ENCODE data around the gene GPR89A.
"Not testable (repeated sequence)": the region's sequence is repeated elsewhere in the genome, so short reads cannot be mapped to it uniquely, and the experiment has no call there.

GPR89A gene

DNA sequence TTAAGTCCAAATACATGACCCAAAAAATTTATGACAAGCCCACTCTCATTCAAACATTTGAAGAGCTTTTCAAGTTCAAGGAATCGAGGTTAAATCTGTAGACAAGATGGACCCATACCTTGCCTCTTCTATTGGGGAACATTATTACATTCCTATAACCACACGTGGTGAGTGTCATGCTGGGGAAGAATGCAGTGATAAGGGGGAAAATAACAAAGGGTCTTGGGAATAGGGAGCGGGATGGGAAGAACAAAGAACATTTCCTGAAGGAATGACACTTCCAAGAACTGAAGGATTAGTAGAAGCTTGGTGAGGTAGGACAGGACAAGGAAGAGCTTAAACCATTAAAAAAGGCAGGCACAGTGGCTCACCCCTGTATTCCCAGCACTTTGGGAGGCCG, 80.5 kb downstream of the GPR89A start:
- no peak for DNase-seq

DNA sequence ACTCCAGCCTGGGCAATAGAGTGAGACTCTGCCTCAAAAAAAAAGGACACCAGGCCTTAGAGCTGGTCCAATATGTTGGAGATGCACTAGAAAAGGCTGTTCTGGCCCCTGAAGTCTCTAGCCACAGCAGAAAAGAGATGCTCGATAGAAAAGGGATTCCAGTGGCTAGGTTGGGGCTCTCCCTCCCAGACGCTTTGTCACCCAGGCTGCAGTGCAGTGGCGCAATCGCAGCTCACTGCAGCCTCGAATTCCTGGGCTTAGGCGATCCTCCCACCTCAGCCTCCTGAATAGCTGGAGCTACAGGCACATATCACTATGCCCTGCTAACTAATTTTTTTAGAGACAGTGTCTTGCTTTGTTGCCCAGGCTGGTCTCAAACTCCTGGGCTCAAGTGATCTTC, 81.1 kb downstream of the GPR89A start:
- no peak for DNase-seq

DNA sequence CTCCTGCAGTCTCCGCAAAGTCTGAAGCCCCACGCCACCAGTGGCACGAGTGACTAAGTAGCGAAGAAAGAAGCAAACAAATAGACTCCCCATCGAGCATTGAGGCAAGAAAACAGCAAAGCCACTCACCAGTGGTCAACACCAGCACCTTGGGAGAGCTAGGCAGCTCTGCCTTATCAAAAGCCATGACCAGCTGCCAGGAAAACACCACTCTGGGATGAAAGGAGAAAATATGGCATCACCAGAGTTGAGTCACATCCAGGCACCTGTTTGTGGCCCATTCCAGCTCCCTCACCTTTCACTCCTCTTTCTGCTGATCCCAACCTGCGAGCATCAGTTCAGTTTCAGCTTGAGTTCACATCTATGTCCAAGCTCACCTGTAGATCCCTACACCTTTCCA, 82.1 kb downstream of the GPR89A start:
- no peak for DNase-seq

DNA sequence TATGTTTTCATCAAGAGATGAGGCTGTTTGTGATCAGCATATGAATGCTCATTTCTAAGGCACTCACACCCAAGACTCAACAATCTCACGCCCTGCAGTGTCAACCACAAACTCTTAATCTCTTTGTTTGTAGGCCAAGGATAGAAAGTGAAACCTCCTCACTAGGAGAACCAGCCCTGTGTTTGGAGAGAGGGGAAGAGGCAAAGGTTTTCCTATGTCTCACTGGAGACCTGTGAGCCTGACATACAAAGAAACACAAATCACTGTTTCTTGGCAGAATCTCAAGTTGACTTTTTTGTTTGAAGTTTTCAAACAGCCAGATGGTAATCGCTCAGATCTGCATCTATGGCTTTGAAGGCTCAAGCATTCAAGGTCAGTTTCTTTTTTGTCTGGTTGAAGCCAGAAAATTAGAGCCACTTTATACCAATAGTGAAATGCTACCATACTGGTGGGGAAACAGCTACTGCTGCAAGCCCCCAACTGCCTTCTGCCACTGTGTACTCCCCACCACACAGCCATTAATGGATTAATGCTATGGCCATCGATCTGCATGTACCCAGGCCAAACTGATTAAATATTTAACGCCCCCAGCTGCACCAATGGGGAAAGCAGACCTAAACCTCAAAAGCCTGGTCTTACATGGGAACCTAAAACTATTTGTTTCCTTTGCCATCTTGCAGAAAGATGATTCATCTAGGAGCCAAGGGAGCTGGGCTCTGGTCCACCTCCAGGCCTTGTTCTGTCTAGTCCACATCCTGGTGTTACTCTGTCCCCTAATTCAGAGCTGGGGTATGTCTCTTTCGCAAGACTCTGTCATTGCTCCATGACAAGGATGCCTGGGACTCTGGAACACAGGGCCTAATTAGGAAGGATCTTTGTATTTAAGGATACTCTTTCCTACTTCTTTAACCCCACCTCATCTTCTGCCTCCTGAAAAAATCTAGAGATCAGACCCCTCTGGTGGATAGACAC, 83.1 kb downstream of the GPR89A start:
- DNase-seq: peak; percentile 29

DNA sequence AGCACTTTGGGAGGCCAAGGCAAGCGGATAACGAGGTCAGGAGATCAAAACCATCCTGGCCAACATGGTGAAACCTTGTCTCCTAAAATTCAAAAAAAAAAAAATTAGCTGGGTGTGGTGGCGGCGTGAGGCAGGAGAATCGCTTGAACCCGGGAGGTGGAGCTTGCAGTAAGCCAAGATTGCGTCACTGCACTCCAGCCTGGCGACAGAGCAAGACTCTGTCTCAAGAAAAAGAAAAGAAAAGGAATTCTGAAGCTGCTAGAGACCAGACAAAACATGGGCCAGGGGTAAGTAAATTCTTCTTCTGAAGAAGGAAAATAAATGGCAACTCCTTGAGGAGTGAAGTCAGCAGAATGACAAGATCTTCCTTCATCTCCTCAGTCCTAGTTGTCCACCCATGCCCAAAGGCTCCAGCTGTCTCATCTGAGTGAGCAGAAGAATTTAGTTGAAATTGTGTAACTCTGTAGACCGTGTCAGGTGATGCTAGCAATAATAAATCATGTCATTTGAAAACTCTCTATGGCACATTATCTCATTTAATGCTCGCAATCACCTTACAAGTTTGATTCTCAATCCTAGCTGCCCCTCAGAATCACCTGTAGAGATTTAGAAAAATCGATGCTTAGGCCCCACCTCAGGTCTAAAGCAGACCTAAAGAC, 85.1 kb downstream of the GPR89A start:
- DNase-seq: no peak

DNA sequence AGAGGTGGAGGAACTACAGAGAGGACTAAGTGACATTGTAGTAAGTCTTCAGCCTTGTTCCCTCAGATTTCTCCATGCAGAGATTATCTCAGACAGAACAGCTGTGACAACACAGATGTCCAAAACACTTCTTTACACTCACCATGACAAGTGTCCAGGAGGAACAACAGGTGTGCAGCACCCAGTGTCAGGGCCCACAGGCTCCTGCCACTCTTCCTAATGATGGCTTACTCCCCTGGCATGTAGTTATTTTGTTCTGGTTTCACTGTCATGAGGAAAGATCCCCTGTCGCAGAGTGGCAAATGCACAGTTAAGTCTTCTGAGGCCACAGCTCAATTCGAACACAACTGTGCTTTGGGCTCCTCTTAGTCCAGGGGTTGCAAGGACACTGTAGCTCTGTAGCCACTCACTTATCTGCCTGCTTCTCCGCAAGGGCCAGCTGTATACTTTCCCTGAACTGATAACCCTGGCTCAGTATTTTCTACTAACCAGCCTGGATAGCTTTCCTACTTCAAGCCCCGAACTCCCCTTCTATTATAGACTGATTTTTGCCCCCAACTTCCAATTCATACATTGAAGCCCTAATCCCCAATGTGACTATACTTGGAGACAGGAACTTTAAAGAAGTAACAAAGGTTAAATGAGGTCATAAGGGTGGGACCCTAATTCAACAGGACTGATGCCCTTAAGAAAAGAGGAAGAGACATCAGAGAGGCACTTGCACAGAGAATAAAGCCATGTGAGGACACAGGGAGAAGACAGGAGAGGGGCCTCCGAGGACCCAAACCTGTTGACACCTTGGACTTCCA, 88.2 kb downstream of the GPR89A start:
- no peak for DNase-seq

DNA sequence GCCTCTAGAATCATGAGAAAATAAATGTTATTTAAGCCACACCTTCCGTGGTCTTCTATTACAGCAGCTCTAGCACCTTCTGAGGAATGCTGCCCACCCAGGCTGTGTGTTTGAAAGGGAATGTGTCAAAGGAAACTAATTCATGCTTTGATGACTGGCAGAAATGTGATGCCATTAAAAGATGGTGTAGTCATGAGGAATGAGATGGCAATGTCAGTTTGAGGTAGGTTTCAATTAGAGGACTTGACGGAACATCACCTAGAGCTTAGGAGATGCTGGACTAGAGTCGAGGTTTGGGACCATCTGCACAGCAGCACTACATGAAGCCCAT, 88.8 kb downstream of the GPR89A start:
- no peak for DNase-seq

DNA sequence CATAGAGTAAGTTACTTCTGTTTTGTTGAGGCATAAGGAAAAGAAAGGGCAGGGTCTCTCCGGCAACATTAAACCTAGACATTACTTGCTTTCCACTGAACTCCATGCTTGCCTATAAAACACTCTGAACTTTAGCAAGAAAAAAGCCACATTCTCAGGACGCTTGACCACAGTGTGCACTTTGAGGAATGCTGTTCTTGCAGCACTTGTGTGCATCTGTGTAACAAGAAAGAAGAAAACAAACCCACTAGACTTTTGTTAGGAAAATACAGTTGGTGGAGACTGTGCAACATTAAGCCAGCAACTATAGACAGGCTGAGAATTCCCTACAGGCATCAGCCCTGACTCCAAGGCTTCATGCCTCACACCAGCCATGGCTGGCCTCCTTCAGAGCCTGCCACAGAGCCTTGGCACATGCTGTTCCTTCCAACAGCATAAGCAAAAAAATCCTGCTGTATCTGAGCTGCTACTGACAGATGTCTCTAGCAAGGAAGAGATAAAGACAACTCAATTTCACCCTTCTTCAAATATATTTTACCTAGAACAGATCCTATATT, 93.6 kb downstream of the GPR89A start:
- no peak for DNase-seq

DNA sequence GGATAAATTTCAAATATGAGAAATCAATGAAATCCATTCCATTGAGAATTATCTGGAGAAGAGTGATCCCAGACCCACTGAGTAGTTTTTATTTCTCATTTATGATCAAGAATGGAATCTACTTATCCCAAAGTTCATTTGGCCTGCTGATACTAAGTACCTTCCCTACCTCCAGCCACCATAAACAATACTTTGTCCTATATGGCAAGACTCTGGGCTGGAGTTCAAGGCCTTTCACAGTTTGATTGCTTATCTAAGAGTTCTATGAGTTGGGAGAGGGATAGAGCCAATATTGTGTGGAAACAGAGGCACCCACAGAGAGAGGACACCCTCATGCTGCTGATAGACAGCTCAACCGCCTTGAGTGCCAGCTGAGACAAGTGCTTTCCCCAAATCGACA, 94.3 kb downstream of the GPR89A start:
- DNase-seq: no peak

DNA sequence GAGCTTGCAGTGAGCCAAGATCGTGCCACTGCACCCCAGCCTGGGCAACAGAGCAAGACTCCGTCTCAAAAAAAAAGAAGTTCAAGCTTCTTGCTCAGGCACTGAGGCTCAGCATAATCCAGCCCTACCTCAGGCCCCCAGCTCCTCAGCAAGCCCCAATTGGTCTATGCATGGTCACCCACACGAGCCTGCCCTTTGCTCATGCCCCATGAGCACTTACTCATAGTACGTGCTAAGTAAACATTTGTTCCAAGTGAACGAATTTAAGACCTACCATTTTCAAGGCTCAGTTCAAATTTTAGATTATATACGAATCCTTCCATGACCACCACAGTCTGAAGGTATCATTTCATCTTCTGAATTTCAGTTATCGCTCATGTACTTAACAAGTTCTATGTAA, 95.0 kb downstream of the GPR89A start:
- DNase-seq: no peak

DNA sequence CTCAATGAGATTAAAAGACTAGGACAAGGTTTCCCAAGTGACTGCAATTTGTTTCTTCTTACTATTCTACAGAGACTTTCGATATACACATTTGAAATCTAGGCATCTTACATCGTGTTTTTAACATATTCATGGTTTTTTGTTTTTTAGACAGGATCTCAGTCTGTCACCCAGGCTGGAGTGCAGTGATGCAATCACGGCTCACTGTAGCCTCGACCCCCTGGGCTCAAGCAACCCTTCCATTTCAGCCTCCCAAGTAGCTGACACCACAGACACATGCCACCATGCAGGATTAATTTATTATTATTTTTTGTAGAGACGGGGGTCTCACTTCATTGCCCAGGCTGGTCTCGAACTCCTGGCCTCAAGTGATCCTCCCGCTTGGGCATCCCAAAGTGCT, 97.8 kb downstream of the GPR89A start:
- no peak for DNase-seq

DNA sequence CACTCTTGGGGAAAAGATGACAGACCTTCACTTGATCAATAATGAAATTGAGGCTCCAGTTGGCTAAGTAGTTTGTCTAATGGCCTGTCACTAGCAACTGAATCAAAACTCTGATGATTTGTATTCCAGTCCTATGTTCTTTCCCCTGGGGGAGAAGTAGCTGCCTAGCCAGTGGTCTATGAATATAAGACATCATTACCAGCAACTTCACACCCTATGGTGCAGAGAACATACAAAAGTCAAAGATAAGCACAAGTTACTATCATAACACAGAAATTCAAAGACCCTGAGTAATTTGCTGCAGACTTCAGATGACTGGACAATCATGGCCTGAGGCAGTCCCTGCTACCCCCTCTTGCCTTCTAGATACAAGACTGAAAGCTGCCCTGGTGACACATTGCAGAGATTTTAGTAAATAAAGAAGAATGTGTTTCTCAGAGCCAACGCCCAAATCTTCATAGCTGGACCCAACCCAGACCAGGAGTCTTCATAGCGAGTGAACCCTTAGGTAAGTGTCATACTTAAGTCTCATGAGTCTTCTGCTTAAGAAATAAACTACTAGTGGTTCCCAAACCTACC, 98.4 kb downstream of the GPR89A start:
- DNase-seq: no peak

DNA sequence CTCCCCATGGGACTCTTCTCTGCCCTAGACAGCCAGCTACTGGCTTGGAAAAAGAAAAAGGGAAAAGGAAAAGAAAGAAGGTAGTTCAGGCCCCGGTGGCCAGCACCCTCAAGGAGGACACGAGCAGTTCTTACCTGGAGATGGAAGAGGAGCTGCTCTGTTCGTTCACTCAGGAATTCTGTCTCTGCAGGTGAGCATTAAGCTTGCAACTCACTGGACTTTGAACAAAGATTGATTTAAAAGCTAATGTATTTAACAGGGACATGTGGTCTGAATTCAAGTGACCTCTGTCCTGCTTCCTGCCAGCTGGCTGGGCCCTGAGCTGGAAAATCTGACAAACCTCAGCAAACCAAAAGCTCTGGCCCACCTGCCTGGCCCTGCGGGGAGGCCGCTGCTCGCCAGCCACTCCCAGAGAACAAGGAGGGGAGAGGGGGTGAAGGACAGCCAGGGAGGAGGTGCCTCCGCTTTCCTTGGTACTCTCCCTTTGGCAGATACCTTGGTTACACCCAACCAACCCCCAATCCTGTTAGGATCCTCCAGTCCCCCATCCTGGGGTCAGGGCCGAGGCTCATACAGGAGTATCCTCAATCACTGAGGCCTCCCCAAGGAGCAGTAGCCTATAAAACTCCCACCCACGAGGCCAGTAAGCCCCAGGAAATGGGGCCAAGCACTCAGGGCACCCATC, 99.5 kb downstream of the GPR89A start, which contains the start of gene PDZK1:
TSS of gene PDZK1 (minus strand) at position 186 of the 685 bp plus-strand sequence. CDS start 19,347 bp downstream, outside the sequence.
- DNase-seq: no peak

DNA sequence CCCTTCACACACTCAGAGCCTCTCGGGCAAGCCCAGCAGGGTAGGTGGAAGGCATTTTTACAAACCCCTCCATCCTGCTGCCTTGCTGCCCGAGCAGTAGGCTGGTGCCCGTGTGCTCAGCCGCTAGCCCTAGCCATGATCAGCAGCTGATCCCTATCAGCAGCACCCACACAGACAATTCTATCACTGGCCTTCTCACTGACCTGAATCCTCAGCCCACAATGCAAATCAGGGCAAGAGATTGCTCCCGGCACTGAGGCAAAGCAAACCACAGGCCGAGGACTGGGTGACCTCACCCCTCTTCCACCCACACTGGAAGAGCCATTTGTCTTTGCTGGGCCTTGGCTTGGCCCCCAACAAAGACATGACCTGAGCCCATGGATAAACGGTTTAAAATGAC, 100.3 kb downstream of the GPR89A start:
- no peak for DNase-seq

DNA sequence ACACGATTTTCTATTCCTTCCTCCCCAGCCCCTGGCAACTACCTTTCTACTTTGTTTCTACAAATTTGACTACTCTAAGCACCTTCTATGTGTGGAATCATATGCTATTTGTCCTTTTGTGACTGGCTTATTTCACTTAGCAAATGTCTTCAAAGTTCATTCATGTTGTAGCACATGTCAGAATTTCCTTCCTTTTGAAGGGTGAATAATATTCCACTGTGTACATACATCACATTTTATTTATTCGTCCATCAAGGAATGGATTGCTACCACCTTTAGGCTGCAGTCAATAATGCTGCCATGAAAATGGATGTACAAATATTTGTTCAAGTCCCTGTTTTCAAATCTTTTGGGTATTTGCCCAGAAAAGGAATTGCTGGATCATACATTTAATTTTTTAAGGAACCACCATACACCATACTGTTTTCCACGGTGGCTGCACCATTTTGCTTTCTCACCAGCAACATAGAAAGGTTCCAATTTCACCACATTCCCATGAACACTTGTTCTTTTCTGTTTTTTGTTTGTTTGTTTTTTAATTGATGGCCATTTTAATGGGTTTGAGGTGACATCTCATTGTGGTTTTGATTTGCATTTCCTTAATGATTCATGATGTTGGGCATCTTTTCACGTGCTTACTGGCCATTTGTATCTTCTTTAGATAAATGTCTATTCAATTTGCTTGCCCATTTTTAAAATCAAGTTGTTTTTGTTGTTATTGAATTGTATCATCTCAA, 102.7 kb downstream of the GPR89A start:
- DNase-seq: no peak

DNA sequence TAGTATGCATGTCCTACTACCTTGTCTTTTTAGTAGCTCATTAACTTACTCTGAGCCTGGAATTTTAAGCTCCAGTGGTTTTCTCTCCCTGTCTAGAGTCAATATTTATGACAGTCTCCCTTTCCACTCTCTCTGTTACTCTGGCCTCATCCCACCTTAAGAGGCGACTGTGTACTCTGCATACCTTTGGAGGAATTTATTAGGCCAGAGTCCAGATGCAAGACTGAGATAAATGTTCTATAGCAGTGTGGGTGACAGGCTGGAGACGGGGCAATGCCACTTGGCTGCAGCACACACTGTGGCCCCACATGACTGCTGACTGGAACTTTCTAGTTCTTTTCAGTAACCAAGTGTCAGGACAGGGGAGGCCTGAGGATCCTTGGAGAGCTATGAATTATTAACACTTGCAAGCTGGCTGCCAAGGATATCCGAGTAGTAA, 103.4 kb downstream of the GPR89A start:
- no peak for DNase-seq

DNA sequence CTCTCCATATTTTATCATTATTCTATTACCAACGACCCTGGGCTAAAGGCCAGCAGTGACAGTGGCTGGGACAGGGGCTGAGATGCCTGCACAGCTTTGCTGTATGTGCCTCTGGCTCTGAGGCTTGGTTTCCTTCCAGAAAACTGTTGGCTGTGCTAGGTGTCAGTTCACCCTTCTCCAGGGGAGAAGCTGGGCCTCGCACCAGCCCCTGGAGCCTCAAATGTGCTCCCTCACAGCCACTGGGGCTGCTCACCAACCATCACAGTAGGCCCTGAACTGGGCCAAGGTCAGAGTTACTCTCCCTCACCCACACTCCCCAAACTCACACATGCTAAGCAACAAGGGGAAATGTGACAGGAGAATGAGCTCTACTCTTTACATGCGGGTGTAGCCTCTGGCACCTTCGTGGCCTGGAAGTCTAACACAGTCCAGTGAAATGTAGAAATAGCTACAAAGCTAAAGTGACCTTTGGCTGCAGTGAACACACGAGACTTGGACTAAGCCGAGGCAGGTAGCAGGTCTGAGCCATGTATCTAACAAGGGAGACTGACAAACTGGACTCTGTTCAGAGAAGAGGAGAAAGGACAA, 106.8 kb downstream of the GPR89A start:
- DNase-seq: no peak

DNA sequence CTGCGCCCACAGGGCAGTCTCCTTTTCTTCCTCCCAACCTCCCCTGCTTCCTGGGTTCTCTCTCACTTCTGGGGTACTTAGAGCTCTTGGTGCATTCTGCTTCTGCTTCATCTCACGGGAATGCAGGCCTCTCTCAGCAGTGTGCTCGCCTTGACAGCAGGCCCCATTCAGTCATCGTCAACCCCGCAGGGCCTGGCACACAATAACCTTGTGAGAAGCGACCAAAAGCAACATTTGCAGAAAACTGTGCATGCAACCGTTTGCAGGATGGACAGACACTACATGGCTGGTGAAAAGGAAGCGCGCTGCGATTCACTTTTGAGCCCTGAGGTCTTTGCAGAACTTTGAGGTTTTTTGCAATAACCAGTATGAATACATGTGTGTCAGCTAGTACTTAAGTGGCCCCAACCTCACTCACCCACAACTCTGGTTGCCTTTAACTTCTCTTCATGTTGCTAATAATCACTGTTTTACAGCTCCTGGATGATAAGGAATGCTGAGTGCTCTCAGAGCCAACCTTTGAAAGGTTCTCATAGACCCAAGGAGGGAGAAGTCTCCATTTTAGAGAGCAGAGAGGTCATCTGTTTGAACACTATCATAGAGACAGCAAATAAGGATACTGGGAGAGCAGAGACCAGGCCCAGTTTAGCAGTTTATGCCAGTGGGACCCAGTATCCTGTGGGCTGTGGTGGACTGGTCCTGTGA, 109.0 kb downstream of the GPR89A start:
- no peak for DNase-seq

DNA sequence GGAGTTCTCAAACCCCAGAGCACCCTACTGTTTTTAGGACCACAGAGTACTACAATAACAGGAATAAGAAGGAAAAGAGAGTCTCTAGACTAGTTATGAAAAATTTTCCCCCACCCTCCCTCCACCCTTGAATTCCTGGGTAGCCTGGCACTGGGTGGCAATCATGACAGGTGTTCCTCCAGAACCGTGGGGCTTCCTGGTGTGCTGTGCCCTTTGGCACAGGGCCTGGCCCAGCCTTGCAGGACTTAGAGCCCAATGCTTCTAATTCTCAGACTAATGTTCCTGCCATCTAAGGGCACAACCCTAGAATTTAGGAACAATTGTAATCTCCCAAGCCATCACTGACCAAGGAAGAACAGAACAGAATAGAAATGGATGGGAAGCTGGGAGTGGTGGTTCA, 110.0 kb downstream of the GPR89A start:
- no peak for DNase-seq

DNA sequence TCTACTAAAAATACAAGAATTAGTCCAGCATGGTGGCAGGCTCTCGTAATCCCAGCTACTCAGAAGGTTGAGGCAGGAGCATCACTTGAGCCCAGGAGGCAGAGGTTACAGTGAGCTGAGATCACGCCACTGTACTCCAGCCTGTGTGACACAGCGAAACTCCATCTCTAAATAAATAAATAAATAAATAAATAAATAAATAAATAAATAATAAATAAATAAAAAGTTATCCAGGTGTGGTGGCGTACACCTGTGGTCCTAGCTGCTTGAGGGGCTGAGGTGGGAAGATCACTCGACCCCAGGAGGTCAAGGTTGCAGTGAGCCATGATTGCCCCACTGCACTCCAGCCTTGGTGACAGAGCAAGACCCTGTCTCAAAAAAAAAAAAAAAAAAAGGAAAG, 110.7 kb downstream of the GPR89A start:
- DNase-seq: not testable (repeated sequence)

Data from activated gamma-delta T cell treated with Interleukin-2 at 50 U/mL for 16 hours (primary cell).